ENCODE data around the gene ZFC3H1. TPM values are rescaled to one million over a fixed set of nuclear protein-coding genes. Genes with fewer than 3 reads are reported as not detected.
"Not testable (repeated sequence)": the region's sequence is repeated elsewhere in the genome, so short reads cannot be mapped to it uniquely, and the experiment has no call there.

The ZFC3H1 gene
- total RNA-seq, 6 experiments from 2014 or later = 23.4 to 32.5 (median 30.5) TPM

GRCh38 chr12:71691504-71692129, 28.0 kb upstream of the ZFC3H1 start:
- H3K27me3 Mint-ChIP-seq (ENCODE audit: insufficient read depth) = no peaks in the 10 kb centered on the region
- H3K4me1 Mint-ChIP-seq (ENCODE audit: low read depth) = peaks cover 17% of the 10 kb centered on the region
- TF ChIP-seq CTCF (IDR thresholded peaks at IDR 0.05) = no peak
- no peak overlapping the region for H3K27ac Mint-ChIP-seq
- no peaks in the 10 kb centered on the region for H3K9me3 Mint-ChIP-seq
- no peak overlapping the region for H3K4me3 Mint-ChIP-seq
- no peaks in the 10 kb centered on the region for H3K36me3 Mint-ChIP-seq (ENCODE audit: low read depth)
- no peak for DNase-seq

DNA sequence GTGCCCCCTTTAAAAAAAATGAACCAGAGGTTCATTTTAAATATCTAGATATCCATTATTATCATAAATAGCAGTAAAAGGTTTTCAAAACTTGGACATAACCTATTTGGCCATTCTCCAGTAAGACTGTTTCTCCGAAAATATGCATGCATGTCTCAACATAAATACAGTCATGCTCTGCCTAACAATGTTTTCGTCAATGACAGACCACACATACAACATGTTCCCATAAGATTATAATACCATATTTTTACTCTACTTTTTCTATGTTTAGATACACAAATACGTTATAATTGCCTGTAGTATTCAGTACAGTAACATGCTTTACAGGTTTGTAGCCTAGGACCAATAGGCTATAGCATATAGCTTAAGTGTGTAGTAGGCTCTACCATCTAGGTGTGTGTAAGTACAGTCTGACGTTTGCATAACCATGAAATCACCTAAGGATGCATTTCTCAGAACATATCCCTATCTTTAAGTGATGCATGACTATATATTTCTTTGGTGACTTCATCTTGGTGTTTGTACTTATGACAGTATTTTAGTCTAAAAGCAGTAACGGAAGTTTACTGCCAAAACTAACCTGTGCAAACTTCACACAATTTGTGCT, 25.4 kb upstream of the ZFC3H1 start:
- H3K27ac Mint-ChIP-seq = no peak overlapping the region
- no peak overlapping the region for H3K4me3 Mint-ChIP-seq
- TF ChIP-seq CTCF (IDR thresholded peaks at IDR 0.05) = no peak
- H3K36me3 Mint-ChIP-seq (ENCODE audit: low read depth) = no peaks in the 10 kb centered on the region
- peaks cover 24% of the 10 kb centered on the region for H3K4me1 Mint-ChIP-seq (ENCODE audit: low read depth)
- no peaks in the 10 kb centered on the region for H3K9me3 Mint-ChIP-seq
- no peak for DNase-seq
- H3K27me3 Mint-ChIP-seq (ENCODE audit: insufficient read depth) = no peaks in the 10 kb centered on the region

DNA sequence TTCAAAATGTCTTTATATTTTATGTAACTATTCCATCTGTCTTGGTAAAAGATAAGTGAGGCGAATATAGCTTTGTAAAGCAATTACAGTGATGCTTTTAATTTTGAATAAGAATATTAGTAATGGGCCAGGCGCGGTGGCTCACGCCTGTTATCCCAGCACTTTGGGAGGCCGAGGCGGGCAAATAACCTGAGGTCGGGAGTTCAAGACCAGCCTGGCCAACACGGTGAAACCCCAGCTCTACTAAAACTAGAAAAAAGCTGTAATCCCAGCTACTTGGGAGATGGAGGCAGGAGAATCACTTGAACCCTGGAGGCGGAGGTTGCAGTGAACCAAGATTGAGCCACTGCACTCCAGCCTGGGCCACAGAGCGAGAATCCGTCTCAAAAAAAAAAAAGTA, 23.5 kb upstream of the ZFC3H1 start:
- peaks cover 24% of the 10 kb centered on the region for H3K4me1 Mint-ChIP-seq (ENCODE audit: low read depth)
- H3K9me3 Mint-ChIP-seq; H3K27me3 Mint-ChIP-seq (ENCODE audit: insufficient read depth); DNase-seq; H3K27ac Mint-ChIP-seq; H3K36me3 Mint-ChIP-seq (ENCODE audit: low read depth): not testable (repeated sequence)
- peak overlapping the region; percentile 89 for H3K4me3 Mint-ChIP-seq

DNA sequence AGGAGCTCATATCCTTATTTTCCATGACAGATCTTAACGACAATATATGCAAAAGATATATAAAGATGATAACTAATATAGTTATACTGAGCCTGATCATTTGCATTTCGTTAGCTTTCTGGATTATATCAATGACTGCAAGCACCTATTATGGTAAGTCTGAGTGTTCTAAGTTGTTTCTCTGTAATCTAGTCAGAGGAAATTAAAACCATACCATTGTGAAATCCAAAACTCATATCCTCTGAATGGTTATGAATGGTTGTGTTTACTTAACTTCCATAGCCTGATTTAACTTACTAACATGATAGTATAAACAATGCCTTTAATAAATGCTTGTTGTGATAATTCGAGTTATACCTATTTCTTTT, 23.0 kb upstream of the ZFC3H1 start:
- no peak for DNase-seq
- H3K36me3 Mint-ChIP-seq (ENCODE audit: low read depth) = no peaks in the 10 kb centered on the region
- H3K27me3 Mint-ChIP-seq (ENCODE audit: insufficient read depth) = no peaks in the 10 kb centered on the region
- peak overlapping the region; percentile 83 for H3K27ac Mint-ChIP-seq
- H3K9me3 Mint-ChIP-seq = no peaks in the 10 kb centered on the region
- H3K4me3 Mint-ChIP-seq = peak overlapping the region; percentile 89
- H3K4me1 Mint-ChIP-seq (ENCODE audit: low read depth) = peaks cover 24% of the 10 kb centered on the region
- TF ChIP-seq CTCF (IDR thresholded peaks at IDR 0.05) = no peak

DNA sequence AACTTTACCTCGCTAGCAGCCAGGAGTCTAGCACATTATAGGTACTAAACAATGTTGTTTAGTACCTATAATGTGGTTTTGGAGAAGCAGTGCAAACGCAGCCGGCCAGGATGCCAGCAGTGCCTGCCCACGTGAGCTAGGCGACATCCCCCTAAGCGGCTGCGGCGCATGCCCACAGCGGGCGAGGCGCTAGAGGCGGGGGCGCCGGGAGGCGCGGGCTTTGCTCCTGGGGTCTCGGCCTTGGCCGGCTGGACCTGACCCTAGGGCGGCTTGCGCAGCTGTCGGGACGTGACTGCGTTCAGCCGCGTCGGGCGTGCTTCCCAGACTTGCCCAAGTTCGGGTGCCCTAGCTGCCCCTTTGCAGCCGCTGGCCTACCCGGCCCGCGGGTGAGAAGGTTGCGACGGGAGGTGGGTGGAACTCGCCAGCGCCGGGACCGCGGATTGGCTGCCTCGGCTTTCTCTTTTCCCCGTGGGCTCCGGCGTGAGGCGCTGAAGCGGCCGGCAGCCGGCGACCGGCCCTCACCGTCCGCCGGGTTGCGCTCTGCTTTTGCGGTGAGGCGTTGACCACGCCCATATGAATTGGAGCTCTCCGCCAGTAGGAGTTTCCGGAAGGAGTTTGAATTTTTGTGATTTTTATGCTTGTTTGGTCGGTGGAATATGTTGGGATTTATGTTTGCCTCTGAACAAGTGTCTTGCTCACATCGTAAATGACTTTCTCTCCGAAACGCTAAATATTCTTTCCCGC, 22.4 kb upstream of the ZFC3H1 start, which contains the start of gene TMEM19:
Gene TMEM19 (plus strand): TSS at position 169 of the 744 bp plus-strand sequence. CDS start 599 bp downstream, outside the sequence.
- peak; percentile 89 for DNase-seq
- Mint-ChIP-seq H3K36me3 (ENCODE audit: low read depth) (no peaks in the 10 kb centered on the region), H3K4me1 (ENCODE audit: low read depth) (peaks cover 24% of the 10 kb centered on the region), H3K27me3 (ENCODE audit: insufficient read depth) (no peaks in the 10 kb centered on the region), H3K27ac (peak within 1 kb of the TSS; percentile 83), H3K4me3 (peak within 1 kb of the TSS; percentile 89), H3K9me3 (no peaks in the 10 kb centered on the region)
- TF ChIP-seq CTCF (IDR thresholded peaks at IDR 0.05) = peak; percentile 50

All from HFFc6 (cell line).